ENCODE results near the gene SFSWAP. TPM values are rescaled to one million over a fixed set of nuclear protein-coding genes. Genes with fewer than 3 reads are reported as not detected.

Gene SFSWAP
- total RNA-seq, 4 donors from 2014 or later = 49.8 to 88.8 (median 71.3) TPM

DNA sequence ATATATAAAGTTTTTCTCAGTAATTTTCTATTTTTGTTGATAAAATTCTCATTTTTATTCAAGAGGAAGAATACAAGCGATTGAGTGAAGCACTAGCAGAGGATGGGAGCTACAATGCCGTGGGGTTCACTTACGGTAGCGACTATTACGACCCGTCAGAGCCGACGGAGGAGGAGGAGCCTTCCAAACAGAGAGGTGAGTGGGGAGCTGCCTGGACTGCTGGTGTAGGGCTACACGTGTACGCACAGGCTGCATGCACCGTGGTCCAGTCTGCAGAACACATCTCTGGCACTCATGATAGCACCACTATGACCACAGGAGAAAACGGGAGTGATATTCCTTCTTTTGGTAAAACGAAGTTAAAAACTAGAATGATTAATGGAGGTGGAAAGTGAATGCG is 3.9 kb downstream of the SFSWAP start:
- Histone ChIP-seq H3K4me3 (no peak overlapping the region), H3K36me3 (peaks cover 3 to 58% (median 16%) of the 10 kb centered on the region in 3 donors)
- WGBS, 2 donors = 89 to 90% methylated on average over 14 of the region's 14 CpGs

DNA sequence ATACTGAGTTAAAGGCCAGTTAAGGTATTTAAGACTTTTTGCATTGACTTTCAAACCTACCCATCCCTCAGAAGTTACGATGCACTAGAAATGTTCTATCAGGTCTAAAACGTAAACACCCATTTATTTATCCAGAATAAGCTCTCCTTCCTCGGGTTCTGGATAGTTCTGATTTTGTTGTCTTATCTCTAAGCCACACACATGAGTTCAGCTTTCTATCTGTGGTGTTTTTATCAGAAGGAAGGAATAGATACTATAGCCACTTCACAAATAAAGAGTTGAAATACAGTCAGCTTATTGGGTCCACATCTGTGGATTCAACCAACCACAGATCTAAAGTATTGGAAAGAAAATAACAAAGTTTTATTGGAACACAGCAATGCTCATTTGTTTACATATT is 5.4 kb downstream of the SFSWAP start:
- H3K4me1 ChIP-seq = peaks cover 0 to 18% (median 11%) of the 10 kb centered on the region in 4 donors
- H3K27ac ChIP-seq = no peak overlapping the region
- H3K4me3 ChIP-seq = no peak overlapping the region
- no peaks in the 10 kb centered on the region for H3K27me3 ChIP-seq
- TF ChIP-seq EP300 (IDR thresholded peaks at IDR 0.05) = no peak
- WGBS, 2 donors = 87 to 94% methylated on average over 3 of the region's 3 CpGs
- H3K9me3 ChIP-seq = no peaks in the 10 kb centered on the region
- H3K36me3 ChIP-seq = peaks cover 6 to 73% (median 28%) of the 10 kb centered on the region in 3 donors
- no peak for DNase-seq (ENCODE audit: low spot score in 2 of 2)

More for the DNA sequence above, 3.9 kb downstream of the SFSWAP start:
- Histone ChIP-seq H3K9me3 (no peaks in the 10 kb centered on the region), H3K4me1 (peaks cover 0 to 26% (median 14%) of the 10 kb centered on the region in 4 donors), H3K27ac (no peak overlapping the region), H3K27me3 (no peaks in the 10 kb centered on the region)
- DNase-seq (ENCODE audit: low spot score in 2 of 2) = no peak
- no peak for TF ChIP-seq POLR2A (IDR thresholded peaks at IDR 0.05)
- no peak for TF ChIP-seq EP300 (IDR thresholded peaks at IDR 0.05)
- TF ChIP-seq, protein P1, sequence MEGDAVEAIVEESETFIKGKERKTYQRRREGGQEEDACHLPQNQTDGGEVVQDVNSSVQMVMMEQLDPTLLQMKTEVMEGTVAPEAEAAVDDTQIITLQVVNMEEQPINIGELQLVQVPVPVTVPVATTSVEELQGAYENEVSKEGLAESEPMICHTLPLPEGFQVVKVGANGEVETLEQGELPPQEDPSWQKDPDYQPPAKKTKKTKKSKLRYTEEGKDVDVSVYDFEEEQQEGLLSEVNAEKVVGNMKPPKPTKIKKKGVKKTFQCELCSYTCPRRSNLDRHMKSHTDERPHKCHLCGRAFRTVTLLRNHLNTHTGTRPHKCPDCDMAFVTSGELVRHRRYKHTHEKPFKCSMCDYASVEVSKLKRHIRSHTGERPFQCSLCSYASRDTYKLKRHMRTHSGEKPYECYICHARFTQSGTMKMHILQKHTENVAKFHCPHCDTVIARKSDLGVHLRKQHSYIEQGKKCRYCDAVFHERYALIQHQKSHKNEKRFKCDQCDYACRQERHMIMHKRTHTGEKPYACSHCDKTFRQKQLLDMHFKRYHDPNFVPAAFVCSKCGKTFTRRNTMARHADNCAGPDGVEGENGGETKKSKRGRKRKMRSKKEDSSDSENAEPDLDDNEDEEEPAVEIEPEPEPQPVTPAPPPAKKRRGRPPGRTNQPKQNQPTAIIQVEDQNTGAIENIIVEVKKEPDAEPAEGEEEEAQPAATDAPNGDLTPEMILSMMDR (IDR thresholded peaks at IDR 0.05) = no peak

DNA sequence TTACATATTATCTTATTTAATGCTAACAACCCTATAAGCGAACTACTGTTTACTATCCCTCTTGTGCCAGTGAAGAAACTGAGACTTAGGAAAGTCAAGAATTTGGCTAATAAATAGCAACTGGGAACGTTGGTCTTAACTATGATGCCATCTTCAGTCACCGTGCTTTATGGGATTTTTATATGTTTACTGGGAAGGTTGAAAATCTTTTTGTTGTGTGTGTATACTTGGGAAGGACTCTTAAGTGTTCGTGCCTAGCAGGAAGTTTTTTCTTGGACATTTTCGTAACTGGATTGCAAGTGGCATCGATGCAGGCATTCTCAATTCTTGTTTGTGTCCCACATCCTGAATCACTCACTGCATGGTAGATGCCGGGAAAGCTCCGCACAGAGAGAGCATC is 9.4 kb downstream of the SFSWAP start:
- Histone ChIP-seq H3K36me3 (peaks cover 6 to 87% (median 32%) of the 10 kb centered on the region in 3 donors), H3K27me3 (no peaks in the 10 kb centered on the region), H3K27ac (no peak overlapping the region), H3K9me3 (no peaks in the 10 kb centered on the region), H3K4me1 (peaks cover 0 to 19% (median 0%) of the 10 kb centered on the region in 4 donors), H3K4me3 (no peak overlapping the region)
- TF ChIP-seq EP300 (IDR thresholded peaks at IDR 0.05) (no peak), POLR2A (IDR thresholded peaks at IDR 0.05) (no peak)
- 89 to 93% methylated on average over 8 of the region's 8 CpGs for WGBS, 2 donors
- DNase-seq (ENCODE audit: low spot score in 2 of 2) = no peak

DNA sequence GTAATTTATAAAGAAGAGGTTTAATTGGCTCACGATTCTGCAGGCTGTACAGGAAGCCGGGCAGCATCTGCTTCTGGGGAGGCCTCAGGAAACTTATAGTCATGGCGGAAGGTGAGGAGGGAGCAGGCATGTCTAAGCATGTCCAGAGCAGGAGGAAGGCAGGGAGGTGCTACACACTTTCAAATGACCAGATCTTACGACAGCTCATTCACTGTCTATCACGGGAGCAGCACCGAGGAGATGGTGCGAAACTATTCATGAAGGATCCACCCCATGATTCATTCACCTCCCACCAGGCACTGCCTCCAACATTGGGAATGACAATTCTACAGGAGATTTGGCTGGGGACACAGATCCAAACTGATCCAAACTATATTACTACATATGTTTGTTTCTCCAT is 10.0 kb downstream of the SFSWAP start:
- DNase-seq (ENCODE audit: low spot score in 2 of 2) = no peak
- H3K36me3 ChIP-seq = peaks cover 6 to 87% (median 28%) of the 10 kb centered on the region in 3 donors
- H3K27me3 ChIP-seq = no peaks in the 10 kb centered on the region
- H3K4me1 ChIP-seq = peaks cover 0 to 19% (median 0%) of the 10 kb centered on the region in 4 donors
- H3K9me3 ChIP-seq = no peaks in the 10 kb centered on the region
- no peak overlapping the region for H3K4me3 ChIP-seq
- TF ChIP-seq, protein P1 (IDR thresholded peaks at IDR 0.05) = no peak
- no peak for TF ChIP-seq EP300 (IDR thresholded peaks at IDR 0.05)
- no peak for TF ChIP-seq POLR2A (IDR thresholded peaks at IDR 0.05)
- WGBS, 2 donors = 79 to 86% methylated on average over 7 of the region's 7 CpGs
- H3K27ac ChIP-seq = no peak overlapping the region

DNA sequence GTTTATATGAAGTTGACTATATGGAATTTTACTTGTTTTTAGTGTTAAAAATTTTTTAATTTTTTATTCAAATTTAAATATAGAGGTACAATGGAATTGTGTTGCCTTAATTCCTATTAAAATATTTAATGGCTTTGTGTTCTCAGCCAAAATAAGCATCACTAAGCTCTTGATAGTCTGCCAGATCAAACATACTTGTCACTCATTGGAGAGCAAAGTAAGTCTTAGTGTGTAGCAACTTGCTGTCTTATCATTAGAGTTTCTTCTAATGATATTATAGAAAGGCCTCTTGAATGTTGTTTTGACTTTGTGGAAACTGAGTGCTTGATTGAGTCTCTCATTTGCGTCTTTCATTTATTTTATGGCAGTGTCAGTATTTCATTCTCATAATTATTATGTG is 10.7 kb downstream of the SFSWAP start:
- no peak for DNase-seq (ENCODE audit: low spot score in 2 of 2)
- WGBS, 2 donors = 80 to 81% methylated on average over 1 of the region's 1 CpG
- no peaks in the 10 kb centered on the region for H3K9me3 ChIP-seq
- no peak overlapping the region for H3K4me3 ChIP-seq
- H3K36me3 ChIP-seq = peaks cover 6 to 87% (median 26%) of the 10 kb centered on the region in 3 donors
- TF ChIP-seq, protein P1 (IDR thresholded peaks at IDR 0.05) = no peak
- no peak for TF ChIP-seq EP300 (IDR thresholded peaks at IDR 0.05)
- no peak for TF ChIP-seq POLR2A (IDR thresholded peaks at IDR 0.05)
- H3K27ac ChIP-seq = no peak overlapping the region
- no peaks in the 10 kb centered on the region for H3K27me3 ChIP-seq
- peaks cover 0 to 19% (median 0%) of the 10 kb centered on the region in 4 donors for H3K4me1 ChIP-seq

DNA sequence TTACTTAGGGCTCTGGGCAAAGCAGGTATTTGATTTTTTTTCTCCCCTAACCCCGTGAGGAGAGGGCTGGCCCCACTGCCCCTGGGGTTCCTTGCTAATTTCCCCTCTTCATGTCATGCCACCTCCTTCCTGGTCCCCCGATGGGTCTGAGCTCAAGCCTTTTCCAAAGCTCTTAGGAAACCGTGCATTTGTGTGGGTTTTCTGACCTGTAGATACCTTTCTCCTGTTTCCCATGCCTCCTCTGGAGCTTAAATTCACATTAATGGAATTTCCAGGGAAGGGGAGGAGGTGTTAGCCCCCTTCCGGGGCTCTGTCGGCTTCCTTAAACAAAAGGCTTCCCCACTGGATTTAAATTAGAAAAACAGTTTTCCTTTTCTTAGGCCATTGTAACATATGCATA is 12.6 kb downstream of the SFSWAP start:
- H3K4me3 ChIP-seq = no peak overlapping the region
- 41 to 51% methylated on average over 5 of the region's 5 CpGs for WGBS, 2 donors
- peaks cover 0 to 19% (median 0%) of the 10 kb centered on the region in 4 donors for H3K4me1 ChIP-seq
- TF ChIP-seq POLR2A (IDR thresholded peaks at IDR 0.05) (no peak), EP300 (IDR thresholded peaks at IDR 0.05) (no peak)
- TF ChIP-seq, protein P1 (IDR thresholded peaks at IDR 0.05) = no peak
- peaks cover 6 to 89% (median 41%) of the 10 kb centered on the region in 3 donors for H3K36me3 ChIP-seq
- no peak overlapping the region for H3K27ac ChIP-seq
- no peaks in the 10 kb centered on the region for H3K27me3 ChIP-seq
- no peaks in the 10 kb centered on the region for H3K9me3 ChIP-seq
- no peak for DNase-seq (ENCODE audit: low spot score in 2 of 2)

Measured in tibial nerve (tissue), 4 donors.